ENCODE measurements around the gene TUSC2.

TUSC2 gene

DNA sequence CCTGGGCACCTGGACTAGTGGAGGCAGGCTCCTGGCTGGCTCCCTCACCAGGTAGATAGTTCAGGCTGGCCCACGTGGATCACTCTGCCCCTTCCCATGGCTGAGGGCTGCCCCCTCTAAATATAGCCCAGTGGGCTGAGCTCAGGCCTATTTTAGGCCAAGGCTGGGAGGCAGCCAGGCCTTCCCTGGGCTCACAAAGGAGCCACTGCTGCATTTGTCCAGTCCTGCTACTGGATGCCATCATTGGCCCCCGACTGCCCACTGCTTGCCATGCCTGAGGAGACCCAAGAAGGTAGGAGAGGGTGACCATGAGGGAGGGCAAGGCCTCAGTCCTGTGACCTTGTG lies 49.2 kb downstream of the TUSC2 start, which contains the start of gene LSMEM2:
Gene LSMEM2 (plus strand): TSS at position 208 of the 345 bp plus-strand sequence. CDS start 27 bp downstream, at position 235.
- H3K27me3 ChIP-seq (replicated peaks) = peaks cover 20% of the 10 kb centered on the region
- no peak within 1 kb of the TSS for H3K27ac ChIP-seq
- no peak for DNase-seq
- in situ Hi-C loops (cut with HindIII; ENCODE audit: low pct_ligation_motif_present, low sequenced_read_pairs) = no loop called here
- no peaks in the 10 kb centered on the region for H3K36me3 ChIP-seq (replicated peaks)
- TF ChIP-seq CTCF (IDR thresholded peaks at IDR 0.05; ENCODE audit: low read depth, low read length, missing control alignments) = no peak
- no peak within 1 kb of the TSS for H3K4me3 ChIP-seq (ENCODE audit: low read depth, low read length)

DNA sequence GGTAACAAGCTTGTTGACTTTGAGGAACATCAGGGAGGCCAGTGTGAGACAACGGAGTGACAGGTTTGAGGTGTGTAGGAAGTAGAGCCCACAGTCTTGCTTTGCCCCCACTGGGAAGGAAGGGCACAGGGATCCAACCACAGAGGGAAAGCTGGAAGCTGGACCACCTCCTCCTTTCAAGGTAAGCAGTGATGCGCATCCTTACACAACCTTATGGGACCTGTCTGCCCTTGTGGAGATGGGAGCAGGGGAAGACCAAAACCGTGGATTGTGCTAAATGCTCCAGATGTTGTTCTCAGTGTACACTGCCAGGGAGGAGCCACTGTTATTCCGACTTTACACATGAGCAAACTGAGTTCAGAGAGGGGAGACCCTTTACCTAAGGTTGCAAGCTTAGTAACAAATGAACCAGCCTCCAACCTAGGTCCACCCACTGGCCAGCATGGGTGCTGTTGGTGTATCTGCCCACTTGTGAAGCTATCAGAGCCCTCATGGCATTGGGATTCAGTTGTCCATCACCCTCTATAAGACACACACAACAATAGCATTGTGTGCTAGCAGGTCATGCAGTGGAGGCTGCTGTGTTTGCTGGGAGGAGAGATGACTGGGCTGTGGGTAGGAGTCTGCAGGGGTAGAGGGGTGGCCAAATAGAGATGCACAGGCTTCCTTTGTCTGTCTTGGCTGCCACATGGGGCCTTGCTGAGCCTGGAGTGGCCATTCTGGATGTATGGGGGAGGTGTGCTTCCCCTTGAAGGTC lies 49.7 kb downstream of the TUSC2 start:
- no peak overlapping the region for H3K4me3 ChIP-seq (ENCODE audit: low read depth, low read length)
- in situ Hi-C loops (cut with HindIII; ENCODE audit: low pct_ligation_motif_present, low sequenced_read_pairs) = no loop called here

DNA sequence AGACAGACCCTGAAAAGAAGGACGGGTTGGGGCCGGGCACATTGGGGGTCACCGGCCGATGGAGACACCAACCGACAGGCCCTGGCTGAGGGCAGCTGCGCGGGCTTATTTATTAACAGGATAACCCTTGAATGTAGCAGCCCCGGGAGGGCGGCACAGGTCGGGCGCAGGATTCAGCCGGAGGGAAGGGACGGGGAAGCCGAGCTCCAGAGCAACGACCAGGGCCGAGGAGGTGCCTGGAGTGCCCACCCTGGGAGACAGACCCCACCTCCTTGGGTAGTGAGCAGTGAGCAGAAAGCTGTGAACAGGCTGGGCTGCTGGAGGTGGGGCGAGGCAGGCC lies 51.3 kb downstream of the TUSC2 start:
- Histone ChIP-seq H3K36me3 (replicated peaks) (no peaks in the 10 kb centered on the region), H3K4me3 (ENCODE audit: low read depth, low read length) (no peak overlapping the region), H3K27ac (no peak overlapping the region), H3K27me3 (replicated peaks) (peaks cover 26% of the 10 kb centered on the region)
- no peak for DNase-seq
- no peak for TF ChIP-seq CTCF (IDR thresholded peaks at IDR 0.05; ENCODE audit: low read depth, low read length, missing control alignments)
- in situ Hi-C loops (cut with HindIII; ENCODE audit: low pct_ligation_motif_present, low sequenced_read_pairs) = no loop called here

More for the DNA sequence above, 49.7 kb downstream of the TUSC2 start:
- DNase-seq = no peak
- TF ChIP-seq CTCF (IDR thresholded peaks at IDR 0.05; ENCODE audit: low read depth, low read length, missing control alignments) = no peak
- peaks cover 26% of the 10 kb centered on the region for H3K27me3 ChIP-seq (replicated peaks)
- no peaks in the 10 kb centered on the region for H3K36me3 ChIP-seq (replicated peaks)
- no peak overlapping the region for H3K27ac ChIP-seq

GRCh38 chr3:50275996-50276761 lies 51.8 kb downstream of the TUSC2 start:
- in situ Hi-C loops (cut with HindIII; ENCODE audit: low pct_ligation_motif_present, low sequenced_read_pairs) = no loop called here
- Histone ChIP-seq H3K27me3 (replicated peaks) (peaks cover 26% of the 10 kb centered on the region), H3K27ac (no peak overlapping the region), H3K4me3 (ENCODE audit: low read depth, low read length) (no peak overlapping the region), H3K36me3 (replicated peaks) (no peaks in the 10 kb centered on the region)
- TF ChIP-seq CTCF (IDR thresholded peaks at IDR 0.05; ENCODE audit: low read depth, low read length, missing control alignments) = no peak
- DNase-seq = no peak

GRCh38 chr3:50275141-50275995 lies 52.7 kb downstream of the TUSC2 start:
- no peak for DNase-seq
- no peak overlapping the region for H3K4me3 ChIP-seq (ENCODE audit: low read depth, low read length)
- in situ Hi-C loops (cut with HindIII; ENCODE audit: low pct_ligation_motif_present, low sequenced_read_pairs) = no loop called here

More at GRCh38 chr3:50275141-50275995, 52.7 kb downstream of the TUSC2 start:
- Histone ChIP-seq H3K36me3 (replicated peaks) (no peaks in the 10 kb centered on the region), H3K27me3 (replicated peaks) (peaks cover 26% of the 10 kb centered on the region), H3K27ac (no peak overlapping the region)
- no peak for TF ChIP-seq CTCF (IDR thresholded peaks at IDR 0.05; ENCODE audit: low read depth, low read length, missing control alignments)

All from brain microvascular endothelial cell (primary cell).